WTC11 (cell line): ENCODE measurements around the gene CAB39L. TPM values are rescaled to one million over a fixed set of nuclear protein-coding genes. Genes with fewer than 3 reads are reported as not detected.

Experiments
- ATAC-seq: fragments of 200-7000 bp; cut with Tn5 transposase; 2 replicates; pipeline ENCODE4 v1.10.0; 2021; ENCODE audit warnings: mild to moderate bottlenecking, moderate library complexity
- CTCF ChIA-PET: fragments of 300-600 bp; sonication (Branson Sonifier 250); formaldehyde crosslinking; loops from one replicate; lab custom pipeline; 2021; ENCODE audit warnings: antibody characterized with exemption; lab: Charles Lee
- POLR2A ChIA-PET: fragments of 350-600 bp; sonication (Branson Sonifier 250); formaldehyde crosslinking; loops from one replicate; lab custom pipeline; 2021; ENCODE audit warnings: antibody characterized with exemption; lab: Charles Lee
- DNase-seq: peaks from one replicate; pipeline ENCODE4 v3.0.0; 2021; ENCODE audit warnings: low spot score
- H3K27ac Mint-ChIP-seq: 2 replicates; pipeline ENCODE4 v1.8.0; 2021; ENCODE audit warnings: mixed read lengths
- H3K27me3 Mint-ChIP-seq: 2 replicates; pipeline ENCODE4 v1.8.0; 2021; ENCODE audit warnings: low read depth, mild to moderate bottlenecking, moderate library complexity, mixed read lengths
- H3K36me3 Mint-ChIP-seq: 2 replicates; pipeline ENCODE4 v1.8.0; 2021; ENCODE audit warnings: mixed read lengths
- H3K4me1 Mint-ChIP-seq: 2 replicates; pipeline ENCODE4 v1.8.0; 2022; ENCODE audit warnings: mixed read lengths
- H3K4me3 Mint-ChIP-seq: 2 replicates; pipeline ENCODE4 v1.8.0; 2021; ENCODE audit warnings: mild to moderate bottlenecking, moderate library complexity, mixed read lengths
- H3K9me3 Mint-ChIP-seq: 2 replicates; pipeline ENCODE4 v1.8.0; 2021; ENCODE audit warnings: mixed read lengths
- ATF1 ChIP-seq: sonication (generic); formaldehyde crosslinking; IDR thresholded peaks from 2 replicates; pipeline ENCODE4 v1.8.1; 2023; ENCODE audit warnings: mild to moderate bottlenecking, moderate library complexity, missing genetic modification reagents
- CREB1 ChIP-seq: sonication (generic); formaldehyde crosslinking; IDR thresholded peaks from 2 replicates; pipeline ENCODE4 v1.8.0; 2023; ENCODE audit warnings: mild to moderate bottlenecking, missing genetic modification reagents
- ESRRA ChIP-seq: sonication (generic); formaldehyde crosslinking; IDR thresholded peaks from 2 replicates; pipeline ENCODE4 v1.8.1; 2022; ENCODE audit warnings: mild to moderate bottlenecking, missing genetic modification reagents, borderline replicate concordance
- GTF2I ChIP-seq: fragments of 250-450 bp; sonication (Bioruptor Pico); conservative IDR thresholded peaks from 2 replicates; pipeline ENCODE4 v1.4.0; 2021; ENCODE audit warnings: mild to moderate bottlenecking
- MXD4 ChIP-seq: fragments of 250-450 bp; sonication (Bioruptor Pico); IDR thresholded peaks from 2 replicates; pipeline ENCODE4 v1.8.0; 2021; ENCODE audit warnings: mild to moderate bottlenecking, moderate library complexity, borderline replicate concordance
- MYBL2 ChIP-seq: sonication (generic); formaldehyde crosslinking; IDR thresholded peaks from 2 replicates; pipeline ENCODE4 v1.8.1; 2023; ENCODE audit warnings: mild to moderate bottlenecking, moderate library complexity, missing genetic modification reagents
- NFYB ChIP-seq: sonication (generic); formaldehyde crosslinking; conservative IDR thresholded peaks from 2 replicates; pipeline ENCODE4 v1.8.0; 2022; ENCODE audit warnings: low read depth, missing genetic modification reagents
- NR3C1 ChIP-seq: sonication (generic); formaldehyde crosslinking; conservative IDR thresholded peaks from 2 replicates; pipeline ENCODE4 v1.8.1; 2023; ENCODE audit warnings: low read depth, mild to moderate bottlenecking, missing genetic modification reagents
- RELA ChIP-seq: sonication (generic); formaldehyde crosslinking; IDR thresholded peaks from 2 replicates; pipeline ENCODE4 v1.8.1; 2022; ENCODE audit warnings: missing genetic modification reagents, mild to moderate bottlenecking, borderline replicate concordance
- SP1 ChIP-seq: sonication (generic); formaldehyde crosslinking; conservative IDR thresholded peaks from 2 replicates; pipeline ENCODE4 v1.8.1; 2022; ENCODE audit warnings: missing genetic modification reagents
- TEAD4 ChIP-seq: sonication (generic); formaldehyde crosslinking; IDR thresholded peaks from 2 replicates; pipeline ENCODE4 v1.8.0; 2022; ENCODE audit warnings: mild to moderate bottlenecking, missing genetic modification reagents
- ZNF219 ChIP-seq: sonication (generic); formaldehyde crosslinking; IDR thresholded peaks from 2 replicates; pipeline ENCODE4 v1.8.0; 2023; ENCODE audit warnings: missing genetic modification reagents, mild to moderate bottlenecking, borderline replicate concordance
- total RNA-seq: library from RNA; stranded (reverse); gene quantifications from 3 replicates; pipeline ENCODE4 v1.2.3, GENCODE V29; 2021
- TF ChIP-seq, protein P1 (sequence below): fragments of 250-450 bp; sonication (Bioruptor Pico); conservative IDR thresholded peaks from 2 replicates; pipeline ENCODE4 v1.9.0; 2021; ENCODE audit warnings: mild to moderate bottlenecking
- TF ChIP-seq, protein P2 (sequence below): fragments of 250-450 bp; sonication (Bioruptor Pico); IDR thresholded peaks from 2 replicates; pipeline ENCODE4 v1.9.0; 2021; ENCODE audit warnings: mild to moderate bottlenecking, borderline replicate concordance
- TF ChIP-seq, protein P3 (sequence below): sonication (generic); formaldehyde crosslinking; conservative IDR thresholded peaks from 2 replicates; pipeline ENCODE4 v1.8.1; 2022; ENCODE audit warnings: mild to moderate bottlenecking, missing genetic modification reagents
- TF ChIP-seq, protein P4 (sequence below): sonication (generic); formaldehyde crosslinking; IDR thresholded peaks from 2 replicates; pipeline ENCODE4 v1.8.1; 2023; ENCODE audit warnings: mild to moderate bottlenecking, missing genetic modification reagents, moderate library complexity
- TF ChIP-seq, protein P5 (sequence below): sonication (generic); formaldehyde crosslinking; IDR thresholded peaks from 2 replicates; pipeline ENCODE4 v1.8.1; 2023; ENCODE audit warnings: mild to moderate bottlenecking, missing genetic modification reagents
- TF ChIP-seq, protein P6 (sequence below): sonication (generic); formaldehyde crosslinking; IDR thresholded peaks from 2 replicates; pipeline ENCODE4 v1.8.0; 2023; ENCODE audit warnings: missing genetic modification reagents
- TF ChIP-seq, protein P7 (sequence below): fragments of 250-450 bp; sonication (Bioruptor Pico); IDR thresholded peaks from 2 replicates; pipeline ENCODE4 v1.9.0; 2021; ENCODE audit warnings: mild to moderate bottlenecking

CAB39L gene
- total RNA-seq, 1 experiment from 2014 or later = 3.3 TPM

DNA sequence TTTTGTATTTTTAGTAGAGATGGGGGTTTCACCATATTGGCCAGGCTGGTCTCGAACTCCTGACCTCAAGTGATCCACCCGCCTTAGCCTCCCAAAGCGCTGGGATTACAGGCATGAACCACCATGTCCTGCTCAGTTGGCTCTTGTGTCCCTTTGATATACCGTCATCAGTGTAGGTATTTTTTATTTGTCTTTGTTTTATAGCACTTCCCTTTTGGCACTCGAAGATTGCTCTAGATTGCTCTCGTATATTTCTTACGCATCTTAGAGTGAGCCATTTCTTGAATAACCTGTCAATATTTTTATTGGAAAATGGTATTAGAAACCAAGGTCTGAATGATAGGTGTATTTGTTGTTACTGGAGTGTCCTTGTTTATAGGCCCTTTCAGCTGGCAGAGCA lies 9.6 kb upstream of the CAB39L start:
- Mint-ChIP-seq H3K27me3 (no peaks in the 10 kb centered on the region), H3K27ac (no peak overlapping the region), H3K36me3 (no peaks in the 10 kb centered on the region), H3K4me3 (no peak overlapping the region), H3K9me3 (no peaks in the 10 kb centered on the region), H3K4me1 (no peaks in the 10 kb centered on the region)
- CTCF ChIA-PET = no interaction called here
- POLR2A ChIA-PET = no interaction called here
- DNase-seq = no peak
- no peak for ATAC-seq
- TF ChIP-seq, protein P1, sequence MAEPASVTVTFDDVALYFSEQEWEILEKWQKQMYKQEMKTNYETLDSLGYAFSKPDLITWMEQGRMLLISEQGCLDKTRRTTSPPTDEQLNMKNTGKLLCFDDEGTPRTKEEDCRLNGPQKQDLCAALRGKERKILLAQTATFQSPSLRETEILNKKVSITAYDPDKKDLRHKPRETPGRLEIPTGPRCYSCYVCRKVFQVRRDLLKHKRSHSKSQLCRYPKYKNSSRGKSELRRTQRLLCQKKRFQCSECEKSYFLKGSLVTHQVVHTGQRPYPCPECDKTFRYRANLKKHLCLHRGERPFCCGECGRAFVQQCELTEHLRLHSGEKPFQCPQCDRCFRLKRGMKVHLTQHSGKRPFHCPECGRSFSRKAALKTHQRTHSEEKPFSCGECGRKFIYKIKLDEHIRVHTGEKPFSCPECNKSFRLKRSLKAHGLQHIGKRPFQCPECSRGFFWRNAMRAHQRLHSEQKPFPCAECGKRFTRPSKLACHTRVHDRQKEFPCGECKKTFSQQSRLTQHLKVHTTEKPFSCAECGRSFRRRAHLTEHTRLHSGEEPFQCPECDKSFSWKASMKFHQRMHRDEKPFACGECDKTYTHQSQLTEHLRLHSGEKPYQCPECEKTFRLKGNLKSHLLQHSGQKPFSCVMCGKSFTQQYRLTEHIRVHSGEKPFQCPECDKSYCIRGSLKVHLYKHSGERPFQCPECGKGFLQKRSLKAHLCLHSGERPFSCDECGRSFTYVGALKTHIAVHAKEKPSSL = no peak
- TF ChIP-seq, protein P2, sequence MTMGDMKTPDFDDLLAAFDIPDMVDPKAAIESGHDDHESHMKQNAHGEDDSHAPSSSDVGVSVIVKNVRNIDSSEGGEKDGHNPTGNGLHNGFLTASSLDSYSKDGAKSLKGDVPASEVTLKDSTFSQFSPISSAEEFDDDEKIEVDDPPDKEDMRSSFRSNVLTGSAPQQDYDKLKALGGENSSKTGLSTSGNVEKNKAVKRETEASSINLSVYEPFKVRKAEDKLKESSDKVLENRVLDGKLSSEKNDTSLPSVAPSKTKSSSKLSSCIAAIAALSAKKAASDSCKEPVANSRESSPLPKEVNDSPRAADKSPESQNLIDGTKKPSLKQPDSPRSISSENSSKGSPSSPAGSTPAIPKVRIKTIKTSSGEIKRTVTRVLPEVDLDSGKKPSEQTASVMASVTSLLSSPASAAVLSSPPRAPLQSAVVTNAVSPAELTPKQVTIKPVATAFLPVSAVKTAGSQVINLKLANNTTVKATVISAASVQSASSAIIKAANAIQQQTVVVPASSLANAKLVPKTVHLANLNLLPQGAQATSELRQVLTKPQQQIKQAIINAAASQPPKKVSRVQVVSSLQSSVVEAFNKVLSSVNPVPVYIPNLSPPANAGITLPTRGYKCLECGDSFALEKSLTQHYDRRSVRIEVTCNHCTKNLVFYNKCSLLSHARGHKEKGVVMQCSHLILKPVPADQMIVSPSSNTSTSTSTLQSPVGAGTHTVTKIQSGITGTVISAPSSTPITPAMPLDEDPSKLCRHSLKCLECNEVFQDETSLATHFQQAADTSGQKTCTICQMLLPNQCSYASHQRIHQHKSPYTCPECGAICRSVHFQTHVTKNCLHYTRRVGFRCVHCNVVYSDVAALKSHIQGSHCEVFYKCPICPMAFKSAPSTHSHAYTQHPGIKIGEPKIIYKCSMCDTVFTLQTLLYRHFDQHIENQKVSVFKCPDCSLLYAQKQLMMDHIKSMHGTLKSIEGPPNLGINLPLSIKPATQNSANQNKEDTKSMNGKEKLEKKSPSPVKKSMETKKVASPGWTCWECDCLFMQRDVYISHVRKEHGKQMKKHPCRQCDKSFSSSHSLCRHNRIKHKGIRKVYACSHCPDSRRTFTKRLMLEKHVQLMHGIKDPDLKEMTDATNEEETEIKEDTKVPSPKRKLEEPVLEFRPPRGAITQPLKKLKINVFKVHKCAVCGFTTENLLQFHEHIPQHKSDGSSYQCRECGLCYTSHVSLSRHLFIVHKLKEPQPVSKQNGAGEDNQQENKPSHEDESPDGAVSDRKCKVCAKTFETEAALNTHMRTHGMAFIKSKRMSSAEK = no peak
- no peak for TF ChIP-seq ESRRA (CRISPR knock-in tag)
- TF ChIP-seq, protein P3, sequence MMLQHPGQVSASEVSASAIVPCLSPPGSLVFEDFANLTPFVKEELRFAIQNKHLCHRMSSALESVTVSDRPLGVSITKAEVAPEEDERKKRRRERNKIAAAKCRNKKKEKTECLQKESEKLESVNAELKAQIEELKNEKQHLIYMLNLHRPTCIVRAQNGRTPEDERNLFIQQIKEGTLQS (CRISPR knock-in tag) = no peak
- no peak for TF ChIP-seq NFYB
- TF ChIP-seq ATF1 (CRISPR knock-in tag) = no peak
- TF ChIP-seq, protein P4, sequence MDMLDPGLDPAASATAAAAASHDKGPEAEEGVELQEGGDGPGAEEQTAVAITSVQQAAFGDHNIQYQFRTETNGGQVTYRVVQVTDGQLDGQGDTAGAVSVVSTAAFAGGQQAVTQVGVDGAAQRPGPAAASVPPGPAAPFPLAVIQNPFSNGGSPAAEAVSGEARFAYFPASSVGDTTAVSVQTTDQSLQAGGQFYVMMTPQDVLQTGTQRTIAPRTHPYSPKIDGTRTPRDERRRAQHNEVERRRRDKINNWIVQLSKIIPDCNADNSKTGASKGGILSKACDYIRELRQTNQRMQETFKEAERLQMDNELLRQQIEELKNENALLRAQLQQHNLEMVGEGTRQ (CRISPR knock-in tag) = no peak
- no peak for TF ChIP-seq MXD4 (CRISPR knock-in tag)
- no peak for TF ChIP-seq SP1 (CRISPR knock-in tag)
- TF ChIP-seq, protein P5, sequence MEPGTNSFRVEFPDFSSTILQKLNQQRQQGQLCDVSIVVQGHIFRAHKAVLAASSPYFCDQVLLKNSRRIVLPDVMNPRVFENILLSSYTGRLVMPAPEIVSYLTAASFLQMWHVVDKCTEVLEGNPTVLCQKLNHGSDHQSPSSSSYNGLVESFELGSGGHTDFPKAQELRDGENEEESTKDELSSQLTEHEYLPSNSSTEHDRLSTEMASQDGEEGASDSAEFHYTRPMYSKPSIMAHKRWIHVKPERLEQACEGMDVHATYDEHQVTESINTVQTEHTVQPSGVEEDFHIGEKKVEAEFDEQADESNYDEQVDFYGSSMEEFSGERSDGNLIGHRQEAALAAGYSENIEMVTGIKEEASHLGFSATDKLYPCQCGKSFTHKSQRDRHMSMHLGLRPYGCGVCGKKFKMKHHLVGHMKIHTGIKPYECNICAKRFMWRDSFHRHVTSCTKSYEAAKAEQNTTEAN (CRISPR knock-in tag) = no peak

DNA sequence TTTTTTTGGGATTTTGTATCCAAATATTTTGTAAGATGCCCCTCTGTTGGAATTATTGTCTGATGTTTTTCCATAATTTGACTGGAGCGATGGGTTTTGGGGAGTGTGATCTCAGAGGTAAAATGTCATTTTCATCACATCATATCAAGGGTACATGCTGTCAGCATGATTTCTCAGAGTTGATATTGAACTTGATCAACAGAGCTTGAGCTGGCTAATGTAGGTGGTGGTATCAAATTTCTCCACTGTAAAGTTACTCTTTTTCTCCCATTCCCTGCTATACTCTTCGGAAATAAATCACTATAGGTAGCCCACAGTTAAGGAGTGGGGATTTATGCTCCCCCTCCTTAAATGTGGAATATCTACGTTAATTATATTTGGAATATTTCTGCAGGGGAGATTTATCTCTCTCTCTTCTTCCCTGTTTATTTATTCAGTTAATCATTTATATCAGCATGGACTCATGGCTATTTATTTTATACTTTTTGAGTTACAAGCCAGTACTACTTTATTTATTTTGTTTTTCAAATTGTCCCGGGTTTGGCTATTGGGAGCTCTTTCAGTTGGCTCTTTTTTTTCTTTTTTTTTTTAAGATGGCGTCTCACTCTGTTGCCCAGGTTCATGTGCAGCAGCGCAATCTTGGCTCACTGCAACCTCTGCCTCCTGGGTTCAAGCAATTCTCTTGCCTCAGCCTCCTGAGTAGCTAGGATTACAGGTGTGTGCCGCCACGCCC lies 9.0 kb upstream of the CAB39L start:
- H3K27ac Mint-ChIP-seq = no peak overlapping the region
- H3K36me3 Mint-ChIP-seq = no peaks in the 10 kb centered on the region
- H3K9me3 Mint-ChIP-seq = no peaks in the 10 kb centered on the region
- no peak overlapping the region for H3K4me3 Mint-ChIP-seq
- ChIA-PET POLR2A (no interaction called here), CTCF (no interaction called here)
- no peaks in the 10 kb centered on the region for H3K4me1 Mint-ChIP-seq
- DNase-seq (no peak), ATAC-seq (no peak)
- no peaks in the 10 kb centered on the region for H3K27me3 Mint-ChIP-seq
- no peak for TF ChIP-seq MYBL2 (CRISPR knock-in tag)
- TF ChIP-seq RELA (CRISPR knock-in tag) = no peak
- no peak for TF ChIP-seq TEAD4 (CRISPR knock-in tag)
- TF ChIP-seq CREB1 (CRISPR knock-in tag) = no peak
- TF ChIP-seq, protein P4 (CRISPR knock-in tag) = no peak
- TF ChIP-seq, protein P6, sequence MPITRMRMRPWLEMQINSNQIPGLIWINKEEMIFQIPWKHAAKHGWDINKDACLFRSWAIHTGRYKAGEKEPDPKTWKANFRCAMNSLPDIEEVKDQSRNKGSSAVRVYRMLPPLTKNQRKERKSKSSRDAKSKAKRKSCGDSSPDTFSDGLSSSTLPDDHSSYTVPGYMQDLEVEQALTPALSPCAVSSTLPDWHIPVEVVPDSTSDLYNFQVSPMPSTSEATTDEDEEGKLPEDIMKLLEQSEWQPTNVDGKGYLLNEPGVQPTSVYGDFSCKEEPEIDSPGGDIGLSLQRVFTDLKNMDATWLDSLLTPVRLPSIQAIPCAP (CRISPR knock-in tag) = no peak
- TF ChIP-seq GTF2I = no peak
- TF ChIP-seq ZNF219 (CRISPR knock-in tag) = no peak
- TF ChIP-seq NR3C1 = no peak
- TF ChIP-seq, protein P7, sequence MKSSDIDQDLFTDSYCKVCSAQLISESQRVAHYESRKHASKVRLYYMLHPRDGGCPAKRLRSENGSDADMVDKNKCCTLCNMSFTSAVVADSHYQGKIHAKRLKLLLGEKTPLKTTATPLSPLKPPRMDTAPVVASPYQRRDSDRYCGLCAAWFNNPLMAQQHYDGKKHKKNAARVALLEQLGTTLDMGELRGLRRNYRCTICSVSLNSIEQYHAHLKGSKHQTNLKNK (CRISPR knock-in tag) = no peak
